ENCODE data around the gene SMG6. TPM values are rescaled to one million over a fixed set of nuclear protein-coding genes. Genes with fewer than 3 reads are reported as not detected.

The SMG6 gene
- total and polyA plus RNA-seq, 2 of the 8 experiments (the other 6 are each of a cell fraction or from before 2014, with no cell fraction given) = 18.5 to 25.2 TPM

GRCh38 chr17:2110436-2110835, 193.1 kb downstream of the SMG6 start (continued):
- TF ChIP-seq NANOG (IDR thresholded peaks at IDR 0.05; ENCODE audit: insufficient read depth, low read depth, low read length, poor library complexity, severe bottlenecking) = no peak
- TF ChIP-seq TAF1 (IDR thresholded peaks at IDR 0.05; ENCODE audit: low read depth, low read length) = no peak
